Body of pancreas (tissue), 4 donors: Measurements from ENCODE around the gene CEP128. TPM values are rescaled to one million over a fixed set of nuclear protein-coding genes. Genes with fewer than 3 reads are reported as not detected.

Source experiments
- ATAC-seq: fragments of 150-250 bp; one replicate; pipeline ENCODE4 v1.9.1; 2016
- DNase-seq, 4 donors: peaks; one replicate each; pipeline ENCODE4 v3.0.0-alpha.2; 2019
- H3K27ac ChIP-seq, 4 donors: fragments of 200-600 bp; sonication (generic); 1 replicate in 3 of 4; 2 replicates in 1 of 4; pipeline versions ENCODE4 v1.5.1 to v1.6.1; 2016 to 2019; ENCODE audit warnings: mild to moderate bottlenecking in 1 of 4, mixed read lengths in 1 of 4, moderate library complexity in 1 of 4
- H3K27me3 ChIP-seq, 2 donors: fragments of 200-600 bp; sonication (generic); one replicate each; pipeline ENCODE4 v1.6.0; 2016; ENCODE audit warnings: mild to moderate bottlenecking in 1 of 2
- H3K36me3 ChIP-seq, 2 donors: fragments of 200-600 bp; sonication (generic); replicated peaks in 1 of 2; 2 replicates each; pipeline ENCODE4 v1.5.1; 2016; ENCODE audit warnings: low read depth in 2 of 2; ENCODE audit not compliant: insufficient read depth in 1 of 2
- H3K4me1 ChIP-seq: fragments of 200-600 bp; sonication (generic); one replicate; pipeline ENCODE4 v1.6.0; 2016
- H3K4me3 ChIP-seq, 2 donors: fragments of 200-600 bp; sonication (generic); 1 replicate in 1 of 2; 2 replicates in 1 of 2; pipeline ENCODE4 v1.5.1; 2016 to 2019
- H3K9me3 ChIP-seq, 3 donors: fragments of 200-600 bp; sonication (generic); 1 replicate in 2 of 3; 2 replicates in 1 of 3; pipeline ENCODE4 v1.5.1; 2016
- POLR2A ChIP-seq, 3 donors: fragments of 450-650 bp; IDR thresholded peaks; one replicate each; pipeline ENCODE4 v1.6.1; 2016; ENCODE audit warnings: antibody characterized with exemption in 3 of 3, mild to moderate bottlenecking in 2 of 3
- WGBS, 2 donors: methylation state at CpG; one replicate each; pipeline ENCODE4 v1.1.5; 2017; 5-methylcytosine and 5-hydroxymethylcytosine counted together
- intact Hi-C: fragments of 100-400 bp; cut with DNase I; formaldehyde crosslinking; loops from one replicate; pipeline ENCODE4 v1.15.1; 2023
- total RNA-seq, 2 donors: library from RNA; depleted of rRNA; stranded (reverse); fragments of >200 nt; gene quantifications; one replicate each; pipeline ENCODE4 v1.1.0, GENCODE V29; 2016
- TF ChIP-seq, protein P1 (sequence below), 7 experiments: fragments of 450-650 bp in 4 of 7; fragments of 200-600 bp in 3 of 7; sonication (generic) in 3 of 7; IDR thresholded peaks; one replicate each; pipeline ENCODE4 v1.5.1; 2016 to 2019; ENCODE audit warnings: antibody characterized with exemption in 7 of 7

The CEP128 gene
- total RNA-seq, 2 donors from 2014 or later, result 7.8 to 14.5 TPM

DNA sequence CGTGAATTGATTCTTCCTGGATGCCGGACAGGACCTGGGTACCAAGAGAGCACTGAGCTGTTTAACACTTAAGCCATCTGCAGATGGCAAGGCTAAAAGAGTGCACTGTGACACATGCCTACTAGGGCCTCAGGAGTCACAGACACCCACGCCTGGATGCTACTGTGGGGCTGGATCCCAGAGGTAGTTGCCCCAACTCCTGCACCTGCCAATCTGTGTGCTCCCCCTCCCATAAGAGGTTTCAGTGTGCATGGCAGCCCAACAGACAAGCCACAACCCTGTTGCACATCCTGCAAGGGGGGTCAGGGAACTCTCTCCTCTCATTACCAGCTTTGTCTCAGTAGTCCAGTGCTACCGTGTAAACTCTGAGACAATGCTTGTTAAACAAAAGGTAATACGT, 169.0 kb downstream of the CEP128 start:
- TF ChIP-seq POLR2A (IDR thresholded peaks at IDR 0.05), result no peak
- TF ChIP-seq, protein P1, sequence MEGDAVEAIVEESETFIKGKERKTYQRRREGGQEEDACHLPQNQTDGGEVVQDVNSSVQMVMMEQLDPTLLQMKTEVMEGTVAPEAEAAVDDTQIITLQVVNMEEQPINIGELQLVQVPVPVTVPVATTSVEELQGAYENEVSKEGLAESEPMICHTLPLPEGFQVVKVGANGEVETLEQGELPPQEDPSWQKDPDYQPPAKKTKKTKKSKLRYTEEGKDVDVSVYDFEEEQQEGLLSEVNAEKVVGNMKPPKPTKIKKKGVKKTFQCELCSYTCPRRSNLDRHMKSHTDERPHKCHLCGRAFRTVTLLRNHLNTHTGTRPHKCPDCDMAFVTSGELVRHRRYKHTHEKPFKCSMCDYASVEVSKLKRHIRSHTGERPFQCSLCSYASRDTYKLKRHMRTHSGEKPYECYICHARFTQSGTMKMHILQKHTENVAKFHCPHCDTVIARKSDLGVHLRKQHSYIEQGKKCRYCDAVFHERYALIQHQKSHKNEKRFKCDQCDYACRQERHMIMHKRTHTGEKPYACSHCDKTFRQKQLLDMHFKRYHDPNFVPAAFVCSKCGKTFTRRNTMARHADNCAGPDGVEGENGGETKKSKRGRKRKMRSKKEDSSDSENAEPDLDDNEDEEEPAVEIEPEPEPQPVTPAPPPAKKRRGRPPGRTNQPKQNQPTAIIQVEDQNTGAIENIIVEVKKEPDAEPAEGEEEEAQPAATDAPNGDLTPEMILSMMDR (IDR thresholded peaks at IDR 0.05), result no peak
- Histone ChIP-seq H3K36me3 (no peaks in the 10 kb centered on the region), H3K27me3 (no peaks in the 10 kb centered on the region), H3K4me3 (no peak overlapping the region), H3K27ac (no peak overlapping the region), H3K4me1 (no peaks in the 10 kb centered on the region), H3K9me3 (no peaks in the 10 kb centered on the region)
- ATAC-seq (no peak), DNase-seq (no peak)
- intact Hi-C loops, result no loop called here
- WGBS, 2 donors, result 83 to 90% methylated on average over 5 of the region's 5 CpGs

- Histone ChIP-seq H3K27me3 (no peaks in the 10 kb centered on the region), H3K27ac (no peak overlapping the region), H3K36me3 (no peaks in the 10 kb centered on the region), H3K4me3 (no peak overlapping the region), H3K4me1 (no peaks in the 10 kb centered on the region), H3K9me3 (no peaks in the 10 kb centered on the region)
- intact Hi-C loops, result no loop called here
- 71 to 76% methylated on average over 1 of the region's 1 CpG for WGBS, 2 donors
- ATAC-seq, result no peak
- TF ChIP-seq, protein P1 (IDR thresholded peaks at IDR 0.05), result no peak
- no peak for TF ChIP-seq POLR2A (IDR thresholded peaks at IDR 0.05)
- no peak for DNase-seq
Measured at GRCh38 chr14:80771201-80771600, 170.3 kb downstream of the CEP128 start.

DNA sequence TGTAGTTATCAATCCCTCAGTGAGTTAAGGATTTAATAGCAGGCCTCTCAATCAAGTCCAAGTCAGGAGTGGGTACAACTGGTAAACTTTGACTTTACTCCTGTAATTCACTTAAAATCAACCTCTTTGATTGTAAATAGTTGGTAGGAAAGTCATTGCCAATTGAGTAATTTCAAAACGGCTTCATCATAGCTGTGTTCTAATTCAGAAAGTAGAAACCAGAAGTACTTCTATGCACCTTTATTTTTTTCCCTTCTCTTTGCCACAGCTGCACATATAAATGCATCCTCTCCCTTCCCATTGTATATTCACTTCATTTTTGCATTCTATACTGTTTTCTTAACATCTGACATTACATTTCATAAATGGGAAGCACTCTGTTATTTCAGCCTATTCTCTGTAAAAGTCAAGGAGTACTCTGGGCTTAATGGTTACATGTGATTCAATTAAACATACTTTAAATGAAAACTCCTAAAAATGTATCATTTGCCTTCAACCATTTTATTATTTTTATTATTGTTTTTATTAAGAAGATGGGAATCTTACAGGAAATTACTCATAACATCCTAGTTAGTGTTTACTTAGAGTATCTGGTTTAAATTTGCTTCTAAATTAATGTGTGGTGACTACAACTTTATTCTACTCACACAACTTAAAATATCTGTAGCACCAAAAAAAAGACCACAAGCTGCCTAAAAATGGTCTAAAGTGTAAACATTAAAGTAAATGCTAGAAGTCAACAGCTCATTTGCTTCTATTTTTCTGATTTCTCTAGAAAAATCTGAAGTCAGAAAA, 171.2 kb downstream of the CEP128 start:
- TF ChIP-seq, protein P1 (IDR thresholded peaks at IDR 0.05), result no peak
- no peak for TF ChIP-seq POLR2A (IDR thresholded peaks at IDR 0.05)
- H3K4me3 ChIP-seq, result no peak overlapping the region
- no peaks in the 10 kb centered on the region for H3K27me3 ChIP-seq
- DNase-seq, result no peak
- intact Hi-C loops, result no loop called here
- no peaks in the 10 kb centered on the region for H3K9me3 ChIP-seq
- H3K4me1 ChIP-seq, result no peaks in the 10 kb centered on the region
- H3K36me3 ChIP-seq, result no peaks in the 10 kb centered on the region
- no peak for ATAC-seq
- H3K27ac ChIP-seq, result no peak overlapping the region
- WGBS, 2 donors, result 84 to 97% methylated on average over 1 of the region's 1 CpG

- Histone ChIP-seq H3K9me3 (no peaks in the 10 kb centered on the region), H3K4me1 (no peaks in the 10 kb centered on the region), H3K27me3 (no peaks in the 10 kb centered on the region), H3K4me3 (no peak overlapping the region), H3K36me3 (no peaks in the 10 kb centered on the region), H3K27ac (no peak overlapping the region)
- DNase-seq (no peak), ATAC-seq (no peak)
- TF ChIP-seq POLR2A (IDR thresholded peaks at IDR 0.05), result no peak
- TF ChIP-seq, protein P1 (IDR thresholded peaks at IDR 0.05), result no peak
- intact Hi-C loops, result no loop called here
- 84 to 91% methylated on average over 3 of the region's 3 CpGs for WGBS, 2 donors
Measured at GRCh38 chr14:80768646-80769045, 172.9 kb downstream of the CEP128 start.
